Measurements from ENCODE around the gene ADAD1.
"Not testable (repeated sequence)": the region's sequence is repeated elsewhere in the genome, so short reads cannot be mapped to it uniquely, and the experiment has no call there.

ADAD1 gene

DNA sequence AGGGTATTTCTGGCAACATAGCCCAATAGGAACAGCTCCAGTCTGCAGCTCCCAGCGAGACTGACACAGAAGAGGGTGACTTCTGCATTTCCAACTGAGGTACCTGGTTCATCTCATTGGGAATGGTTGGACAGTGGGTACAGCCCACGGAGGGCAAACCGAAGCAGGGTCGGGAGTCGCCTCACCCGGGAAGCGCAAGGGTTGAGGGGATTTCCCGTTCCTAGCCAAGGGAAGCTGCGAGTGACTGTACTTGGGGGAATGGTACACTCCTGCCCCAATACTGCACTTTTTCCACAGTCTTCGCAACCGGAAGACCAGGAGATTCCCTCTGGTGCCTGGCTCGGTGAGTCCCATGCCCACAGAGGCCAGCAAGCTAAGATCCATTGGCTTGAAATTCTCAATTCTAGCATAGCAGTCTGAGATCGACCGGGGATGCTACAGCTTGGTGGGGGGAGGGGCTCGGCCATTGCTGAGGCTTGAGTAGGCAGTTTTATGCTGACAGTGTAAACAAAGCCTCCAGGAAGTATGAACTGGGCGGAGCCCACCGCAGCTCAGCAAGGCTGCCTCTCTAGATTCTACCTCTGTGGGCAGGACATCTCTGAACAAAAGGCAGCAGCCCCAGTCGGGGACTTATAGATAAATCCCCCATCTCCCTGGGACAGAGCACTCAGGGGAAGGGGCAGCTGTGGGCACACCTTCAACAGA lies 14.0 kb upstream of the ADAD1 start:
- Histone ChIP-seq H3F3A (ENCODE audit: low read depth) (no peaks in the 10 kb centered on the region), H3K4me1 (ENCODE audit: insufficient read depth, low read length, poor library complexity, severe bottlenecking) (no peaks in the 10 kb centered on the region), H3K9ac (ENCODE audit: low read depth, low read length, poor library complexity, severe bottlenecking) (no peak overlapping the region), H3K9me2 (replicated peaks; ENCODE audit: low read depth, low read length) (no peaks in the 10 kb centered on the region), H2AFZ (ENCODE audit: low read length) (no peak overlapping the region), H4K20me1 (ENCODE audit: insufficient read depth, low read length, poor library complexity, severe bottlenecking) (no peaks in the 10 kb centered on the region), H3K9me3 (ENCODE audit: insufficient read depth, low read depth, low read length) (no peaks in the 10 kb centered on the region), H3K79me2 (ENCODE audit: insufficient read depth, low read length) (no peaks in the 10 kb centered on the region), H3K36me3 (ENCODE audit: insufficient read depth, low read length) (peaks cover 5% of the 10 kb centered on the region; the same call in 1 of the 2 replicates), H3K4me3 (ENCODE audit: low read length, poor library complexity, severe bottlenecking) (no peak overlapping the region), H3K27me3 (ENCODE audit: insufficient read depth, low read length, poor library complexity, severe bottlenecking) (no peaks in the 10 kb centered on the region), H3K4me2 (ENCODE audit: low read depth, low read length, poor library complexity, severe bottlenecking) (no peak overlapping the region)
- TF ChIP-seq, protein P1, sequence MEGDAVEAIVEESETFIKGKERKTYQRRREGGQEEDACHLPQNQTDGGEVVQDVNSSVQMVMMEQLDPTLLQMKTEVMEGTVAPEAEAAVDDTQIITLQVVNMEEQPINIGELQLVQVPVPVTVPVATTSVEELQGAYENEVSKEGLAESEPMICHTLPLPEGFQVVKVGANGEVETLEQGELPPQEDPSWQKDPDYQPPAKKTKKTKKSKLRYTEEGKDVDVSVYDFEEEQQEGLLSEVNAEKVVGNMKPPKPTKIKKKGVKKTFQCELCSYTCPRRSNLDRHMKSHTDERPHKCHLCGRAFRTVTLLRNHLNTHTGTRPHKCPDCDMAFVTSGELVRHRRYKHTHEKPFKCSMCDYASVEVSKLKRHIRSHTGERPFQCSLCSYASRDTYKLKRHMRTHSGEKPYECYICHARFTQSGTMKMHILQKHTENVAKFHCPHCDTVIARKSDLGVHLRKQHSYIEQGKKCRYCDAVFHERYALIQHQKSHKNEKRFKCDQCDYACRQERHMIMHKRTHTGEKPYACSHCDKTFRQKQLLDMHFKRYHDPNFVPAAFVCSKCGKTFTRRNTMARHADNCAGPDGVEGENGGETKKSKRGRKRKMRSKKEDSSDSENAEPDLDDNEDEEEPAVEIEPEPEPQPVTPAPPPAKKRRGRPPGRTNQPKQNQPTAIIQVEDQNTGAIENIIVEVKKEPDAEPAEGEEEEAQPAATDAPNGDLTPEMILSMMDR (conservative IDR thresholded peaks at IDR 0.05; ENCODE audit: low read length) = no peak
- TF ChIP-seq EZH2phosphoT487 (IDR thresholded peaks at IDR 0.05; ENCODE audit: borderline replicate concordance) = no peak

DNA sequence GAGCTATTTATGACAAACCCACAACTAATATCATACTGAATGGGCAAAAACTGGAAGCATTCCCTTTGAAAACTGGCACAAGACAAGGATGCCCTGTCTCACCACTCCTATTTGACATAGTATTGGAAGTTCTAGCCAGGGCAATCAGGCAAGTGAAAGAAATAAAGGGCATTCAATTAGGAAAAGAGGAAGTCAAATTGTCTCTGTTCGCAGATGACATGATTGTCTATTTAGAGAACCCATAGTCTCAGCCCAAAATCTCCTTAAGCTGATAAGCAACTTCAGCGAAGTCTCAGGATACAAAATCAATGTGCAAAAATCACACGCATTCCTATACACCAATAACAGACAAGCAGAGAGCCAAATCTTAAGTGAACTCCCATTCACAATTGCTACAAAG lies 10.0 kb upstream of the ADAD1 start:
- H4K20me1 ChIP-seq (ENCODE audit: insufficient read depth, low read length, poor library complexity, severe bottlenecking); H3K9me2 ChIP-seq (replicated peaks; ENCODE audit: low read depth, low read length); H2AFZ ChIP-seq (ENCODE audit: low read length); H3K36me3 ChIP-seq (ENCODE audit: insufficient read depth, low read length); H3K4me2 ChIP-seq (ENCODE audit: low read depth, low read length, poor library complexity, severe bottlenecking); H3K79me2 ChIP-seq (ENCODE audit: insufficient read depth, low read length); H3K9ac ChIP-seq (ENCODE audit: low read depth, low read length, poor library complexity, severe bottlenecking); H3F3A ChIP-seq (ENCODE audit: low read depth); H3K9me3 ChIP-seq (ENCODE audit: insufficient read depth, low read depth, low read length); H3K4me1 ChIP-seq (ENCODE audit: insufficient read depth, low read length, poor library complexity, severe bottlenecking); H3K4me3 ChIP-seq (ENCODE audit: low read length, poor library complexity, severe bottlenecking); H3K27me3 ChIP-seq (ENCODE audit: insufficient read depth, low read length, poor library complexity, severe bottlenecking): not testable (repeated sequence)

DNA sequence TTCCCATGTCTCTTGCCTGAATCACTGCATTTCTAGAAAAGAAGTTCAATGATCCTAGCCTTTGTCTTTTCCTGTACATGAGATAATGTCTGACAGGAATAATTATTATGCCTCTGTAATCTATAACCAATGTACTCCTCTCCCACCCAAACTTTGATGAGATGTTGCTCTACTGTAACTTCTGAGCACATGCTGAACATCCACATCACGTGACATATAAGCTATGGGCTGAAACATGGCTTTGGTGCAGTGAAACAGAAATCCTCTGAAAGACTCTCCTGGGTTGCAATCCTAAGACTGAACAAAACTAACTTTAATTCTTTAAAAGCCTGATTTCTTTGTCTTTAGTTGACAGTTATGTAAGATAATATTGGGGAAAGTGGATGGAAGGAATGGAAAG lies 1.5 kb upstream of the ADAD1 start:
- Histone ChIP-seq H3K27me3 (ENCODE audit: insufficient read depth, low read length, poor library complexity, severe bottlenecking) (no peaks in the 10 kb centered on the region), H3K9me3 (ENCODE audit: insufficient read depth, low read depth, low read length) (no peaks in the 10 kb centered on the region), H3K4me1 (ENCODE audit: insufficient read depth, low read length, poor library complexity, severe bottlenecking) (no peaks in the 10 kb centered on the region), H3K9ac (ENCODE audit: low read depth, low read length, poor library complexity, severe bottlenecking) (no peak overlapping the region), H3K9me2 (replicated peaks; ENCODE audit: low read depth, low read length) (no peaks in the 10 kb centered on the region), H2AFZ (ENCODE audit: low read length) (no peak overlapping the region), H3K4me3 (ENCODE audit: low read length, poor library complexity, severe bottlenecking) (no peak overlapping the region), H4K20me1 (ENCODE audit: insufficient read depth, low read length, poor library complexity, severe bottlenecking) (no peaks in the 10 kb centered on the region), H3K4me2 (ENCODE audit: low read depth, low read length, poor library complexity, severe bottlenecking) (no peak overlapping the region), H3F3A (ENCODE audit: low read depth) (no peaks in the 10 kb centered on the region), H3K36me3 (ENCODE audit: insufficient read depth, low read length) (no peaks in the 10 kb centered on the region), H3K79me2 (ENCODE audit: insufficient read depth, low read length) (no peaks in the 10 kb centered on the region)
- TF ChIP-seq EZH2phosphoT487 (IDR thresholded peaks at IDR 0.05; ENCODE audit: borderline replicate concordance) = no peak
- TF ChIP-seq, protein P1 (conservative IDR thresholded peaks at IDR 0.05; ENCODE audit: low read length) = no peak

DNA sequence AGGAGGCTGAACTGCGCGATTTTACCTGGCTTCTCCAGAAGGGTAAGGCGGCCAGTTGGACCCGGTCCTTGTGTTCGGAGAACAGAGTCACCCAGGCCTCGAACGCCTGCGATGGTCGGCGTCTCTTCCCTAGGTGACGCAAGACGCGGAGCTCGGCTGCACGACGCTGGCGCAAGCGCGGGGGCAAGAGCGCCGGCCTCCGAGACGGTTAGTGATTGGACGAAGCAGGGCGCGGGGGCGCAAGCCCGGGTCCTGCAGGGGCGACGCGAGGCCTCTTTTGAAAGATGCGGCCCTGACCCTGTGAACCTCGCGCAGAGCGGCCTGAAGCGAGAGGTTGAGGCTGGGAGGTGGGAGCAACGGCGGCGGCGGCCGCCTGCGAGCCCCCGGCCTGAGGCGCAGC lies 428 bp downstream of the ADAD1 start:
- Histone ChIP-seq H3K79me2 (ENCODE audit: insufficient read depth, low read length) (no peaks in the 10 kb centered on the region), H4K20me1 (ENCODE audit: insufficient read depth, low read length, poor library complexity, severe bottlenecking) (no peaks in the 10 kb centered on the region), H3K9me3 (ENCODE audit: insufficient read depth, low read depth, low read length) (no peaks in the 10 kb centered on the region), H3K9ac (ENCODE audit: low read depth, low read length, poor library complexity, severe bottlenecking) (no peak overlapping the region), H3K4me1 (ENCODE audit: insufficient read depth, low read length, poor library complexity, severe bottlenecking) (no peaks in the 10 kb centered on the region), H3K27me3 (ENCODE audit: insufficient read depth, low read length, poor library complexity, severe bottlenecking) (no peaks in the 10 kb centered on the region), H3K4me3 (ENCODE audit: low read length, poor library complexity, severe bottlenecking) (no peak overlapping the region), H3K36me3 (ENCODE audit: insufficient read depth, low read length) (no peaks in the 10 kb centered on the region), H3K4me2 (ENCODE audit: low read depth, low read length, poor library complexity, severe bottlenecking) (no peak overlapping the region), H3F3A (ENCODE audit: low read depth) (no peaks in the 10 kb centered on the region), H2AFZ (ENCODE audit: low read length) (no peak overlapping the region), H3K9me2 (replicated peaks; ENCODE audit: low read depth, low read length) (no peaks in the 10 kb centered on the region)
- TF ChIP-seq EZH2phosphoT487 (IDR thresholded peaks at IDR 0.05; ENCODE audit: borderline replicate concordance) = no peak
- TF ChIP-seq, protein P1 (conservative IDR thresholded peaks at IDR 0.05; ENCODE audit: low read length) = no peak

Data from Loucy (cell line).